Epithelial cell of umbilical artery (primary cell): ENCODE results near the gene LASP1. TPM values are rescaled to one million over a fixed set of nuclear protein-coding genes. Genes with fewer than 3 reads are reported as not detected.

Experiments
- total RNA-seq: library from RNA; depleted of rRNA; stranded (reverse); fragments of >200 nt; gene quantifications from 2 replicates; pipeline ENCODE4 v1.2.3, GENCODE V29; 2014

The LASP1 gene, protein sequence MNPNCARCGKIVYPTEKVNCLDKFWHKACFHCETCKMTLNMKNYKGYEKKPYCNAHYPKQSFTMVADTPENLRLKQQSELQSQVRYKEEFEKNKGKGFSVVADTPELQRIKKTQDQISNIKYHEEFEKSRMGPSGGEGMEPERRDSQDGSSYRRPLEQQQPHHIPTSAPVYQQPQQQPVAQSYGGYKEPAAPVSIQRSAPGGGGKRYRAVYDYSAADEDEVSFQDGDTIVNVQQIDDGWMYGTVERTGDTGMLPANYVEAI
- 92.6 and 93.9 TPM in 2 replicates for total RNA-seq

DNA sequence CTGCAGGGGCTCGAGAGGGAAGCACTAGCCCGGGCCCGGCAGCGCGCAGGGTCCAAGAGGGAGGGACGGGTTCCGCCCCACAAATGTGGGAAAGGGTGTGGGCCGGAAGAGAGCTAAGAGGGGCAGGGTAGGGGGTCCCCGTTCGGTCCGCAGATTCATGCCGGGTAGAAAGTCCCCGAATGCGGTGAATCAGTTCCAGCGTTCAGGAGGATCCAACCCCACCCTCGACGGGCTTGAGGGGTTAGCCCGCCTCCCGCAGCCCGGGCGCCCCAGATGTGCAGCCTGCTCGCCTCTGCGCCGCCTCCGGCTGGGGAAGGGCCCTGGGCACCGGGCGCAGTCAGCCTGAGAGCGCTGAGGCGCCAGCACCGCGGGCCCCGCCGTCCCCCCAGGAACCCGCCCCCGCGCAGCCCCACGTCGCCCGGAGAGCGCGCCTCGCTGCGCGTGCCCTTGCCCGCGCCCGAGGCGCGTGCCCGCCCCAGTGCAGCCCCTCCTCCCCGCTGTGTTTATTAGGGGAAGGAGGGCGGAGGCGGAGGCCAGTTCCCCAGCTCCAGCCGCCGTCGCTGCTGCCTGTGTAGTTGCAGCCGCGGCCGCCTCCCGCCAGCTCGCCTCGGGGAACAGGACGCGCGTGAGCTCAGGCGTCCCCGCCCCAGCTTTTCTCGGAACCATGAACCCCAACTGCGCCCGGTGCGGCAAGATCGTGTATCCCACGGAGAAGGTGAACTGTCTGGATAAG lies at the start of gene LASP1:
Gene LASP1, plus strand, starts transcription at position 533 of the 733 bp plus-strand sequence. Its CDS starts 132 bp downstream, at position 665.

GRCh38 chr17:38824899-38825761 lies 44.7 kb upstream of the LASP1 start, which contains the start of gene CWC25:
Gene CWC25 (minus strand): TSS chr17:38825321. CDS start chr17:38825183, 138 bp downstream.

DNA sequence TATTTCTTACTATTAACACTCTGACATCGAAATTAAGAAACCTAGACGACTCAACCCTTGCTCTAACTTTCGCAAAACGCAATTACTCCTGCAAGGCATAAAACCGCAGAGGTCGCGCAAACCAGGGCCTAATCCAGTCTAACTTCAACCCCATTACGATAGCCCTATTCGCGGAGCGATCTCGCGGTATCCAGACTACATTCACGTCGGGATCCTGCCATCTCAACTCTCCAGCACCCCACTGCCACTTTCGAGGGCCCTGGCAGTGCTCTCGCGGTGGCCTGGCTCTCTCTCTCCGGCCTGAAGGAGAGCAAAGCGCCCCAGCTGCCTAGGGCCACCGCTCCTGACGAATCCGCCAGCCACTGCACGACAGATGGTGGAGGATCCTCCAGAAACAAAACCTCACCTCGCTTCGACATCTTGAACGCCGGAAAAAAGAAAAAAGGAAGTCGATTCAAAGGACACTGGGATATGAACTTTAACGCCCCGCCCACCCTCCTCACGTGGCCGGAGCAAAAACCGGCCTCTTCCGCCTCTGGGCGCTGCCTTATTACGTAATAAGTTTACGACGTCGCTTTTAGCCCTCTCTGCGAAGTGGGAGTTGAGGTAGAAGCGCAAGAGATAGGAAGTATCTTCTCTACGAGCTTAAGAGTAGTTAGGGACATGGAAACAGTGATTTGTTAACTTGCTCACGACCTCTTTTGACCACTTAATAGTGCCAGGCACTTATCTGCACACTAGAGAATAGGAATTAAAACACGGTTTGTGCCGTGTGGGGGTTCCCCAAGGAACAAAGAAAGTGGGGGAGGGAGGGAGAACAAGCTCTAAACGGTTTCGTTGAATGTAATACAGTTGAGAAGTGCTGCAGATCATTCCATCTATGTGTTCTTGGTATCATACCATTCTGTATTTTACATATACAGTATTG lies 16.3 kb upstream of the LASP1 start, which contains the start of gene RPL23:
Gene RPL23, minus strand, starts transcription at position 430 of the 928 bp plus-strand sequence. Its CDS starts 11 bp downstream, at position 419.

GRCh38 chr17:38925263-38925995 lies 55.6 kb downstream of the LASP1 start, which contains the start of gene LASP1NB:
Gene LASP1NB (plus strand): TSS chr17:38925614.

DNA sequence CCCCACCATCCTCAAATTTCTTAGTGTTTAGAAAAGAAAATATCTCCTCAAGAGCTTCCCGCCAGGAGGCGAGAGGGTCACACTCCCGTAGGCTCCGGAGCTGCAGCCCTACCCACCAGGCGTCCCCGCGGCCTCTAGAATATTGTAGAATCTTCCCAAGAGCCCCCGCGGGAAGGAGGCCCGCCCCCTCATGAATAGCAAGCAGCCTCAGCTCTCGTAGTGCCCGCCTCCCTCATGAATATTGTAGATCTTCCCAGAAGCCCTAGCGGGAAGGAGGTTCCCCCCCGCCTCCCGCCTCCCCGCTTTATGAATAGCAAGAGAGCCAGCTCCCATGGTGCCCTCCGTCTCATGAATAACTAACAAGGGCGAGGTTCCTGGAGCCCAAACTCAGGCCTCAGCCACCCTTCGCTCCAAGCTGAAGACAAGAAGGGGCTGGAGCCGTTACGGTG lies 97.5 kb downstream of the LASP1 start, which contains the start of gene FBXO47:
Gene FBXO47, minus strand, starts transcription at position 114 of the 449 bp plus-strand sequence. CDS start 4,378 bp downstream, outside the sequence.

Other genes starting within 250 kb of the LASP1 start
- 1.5 and 4.2 TPM in 2 replicates for gene EPOP, start 195.1 kb upstream of the LASP1 start, total RNA-seq
- 14.3 and 21.6 TPM in 2 replicates for gene MLLT6, start 164.8 kb upstream of the LASP1 start, total RNA-seq
- gene CISD3, start 139.7 kb upstream of the LASP1 start, total RNA-seq = 4.9 and 5.3 TPM in 2 replicates
- gene PCGF2, start 121.7 kb upstream of the LASP1 start, total RNA-seq = 3.6 and 5.5 TPM in 2 replicates
- gene PSMB3, start 117.3 kb upstream of the LASP1 start, total RNA-seq = 540 and 549 TPM in 2 replicates
- 40.3 and 55.8 TPM in 2 replicates for gene PIP4K2B, start 70.5 kb upstream of the LASP1 start, total RNA-seq
- gene CWC25, start 44.7 kb upstream of the LASP1 start, total RNA-seq = 7.8 and 9.7 TPM in 2 replicates
- gene RPL23, start 16.3 kb upstream of the LASP1 start, total RNA-seq = 903 and 1,481 TPM in 2 replicates
- not detected in 2 replicates for gene FBXO47, start 97.3 kb downstream of the LASP1 start, total RNA-seq